HCT116 (cell line): ENCODE measurements around the gene TMEM169.

ENCODE experiments used
- CTCF ChIP-seq, 3 experiments: fragments of 200-600 bp in 1 of 3; sonication (generic) in 1 of 3; IDR thresholded peaks in 2 of 3; conservative IDR thresholded peaks in 1 of 3; 2 replicates each; pipeline ENCODE4 v1.5.1; 2012 to 2017; ENCODE audit warnings: low read depth in 2 of 3, low read length in 2 of 3, antibody characterized with exemption in 1 of 3, borderline replicate concordance in 1 of 3, control low read depth in 1 of 3, mild to moderate bottlenecking in 1 of 3, mixed read lengths in 1 of 3, mixed run types in 1 of 3, moderate library complexity in 1 of 3; ENCODE audit not compliant: insufficient read depth in 1 of 3
- EGR1 ChIP-seq: IDR thresholded peaks from 2 replicates; pipeline ENCODE4 v1.6.1; 2012; ENCODE audit warnings: low read depth
- EZH2phosphoT487 ChIP-seq: fragments of 200-600 bp; IDR thresholded peaks from 2 replicates; pipeline ENCODE4 v1.6.1; 2018; ENCODE audit warnings: antibody characterized with exemption, borderline replicate concordance
- SIN3A ChIP-seq: IDR thresholded peaks from 2 replicates; pipeline ENCODE4 v1.6.1; 2012; ENCODE audit warnings: low read depth
- SP1 ChIP-seq: IDR thresholded peaks from 2 replicates; pipeline ENCODE4 v1.6.1; 2012; ENCODE audit warnings: low read depth
- TCF7L2 ChIP-seq: IDR thresholded peaks from 2 replicates; pipeline ENCODE4 v1.7.0; 2011; ENCODE audit warnings: borderline replicate concordance, inconsistent platforms; ENCODE audit not compliant: insufficient read depth, insufficient read length; ENCODE audit errors: extremely low read depth
- YY1 ChIP-seq: IDR thresholded peaks from 2 replicates; pipeline ENCODE4 v1.6.1; 2011; ENCODE audit warnings: low read length, low read depth, moderate library complexity, mild to moderate bottlenecking; ENCODE audit not compliant: insufficient replicate concordance; ENCODE audit errors: extremely low read depth

- TF ChIP-seq CTCF (IDR thresholded peaks at IDR 0.05 in 2 of 3, conservative IDR thresholded peaks at IDR 0.05 in 1 of 3; ENCODE audit: borderline replicate concordance in 1 of 3, insufficient read depth in 1 of 3, low read depth in 2 of 3, low read length in 2 of 3) (no peak), SIN3A (no peak), YY1 (no peak), EZH2phosphoT487 (no peak), EGR1 (no peak), SP1 (no peak), TCF7L2 (no peak)
Observed at GRCh38 chr2:216121255-216121654, 39.5 kb downstream of the TMEM169 start.
